Measurements from ENCODE around the gene GH2.

GH2 gene

DNA sequence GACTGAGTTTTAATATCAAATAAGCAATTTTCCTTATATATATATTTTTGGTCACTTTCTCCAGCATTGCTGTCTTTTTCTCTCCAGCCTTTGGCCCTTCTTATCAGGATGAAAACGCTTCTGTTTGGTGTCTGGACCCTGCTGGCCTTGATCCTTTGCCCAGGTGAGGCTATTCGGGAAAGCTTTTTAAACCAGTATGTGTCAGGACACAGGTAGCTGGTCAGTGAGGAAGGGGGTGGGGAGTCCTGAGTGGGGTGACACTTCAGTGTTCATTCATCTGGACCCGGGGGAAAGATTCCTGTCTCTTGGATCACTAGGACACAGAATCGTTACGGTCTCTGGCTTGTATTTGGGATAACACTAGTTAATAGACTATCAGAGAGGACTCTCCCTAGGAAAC lies 27.0 kb downstream of the GH2 start:
- Histone ChIP-seq H3K27ac (ENCODE audit: poor library complexity, severe bottlenecking) (no peak overlapping the region), H3K36me3 (ENCODE audit: low read depth) (no peaks in the 10 kb centered on the region), H3K27me3 (ENCODE audit: insufficient read depth, poor library complexity, severe bottlenecking) (no peaks in the 10 kb centered on the region), H3K9me3 (ENCODE audit: severe bottlenecking) (no peaks in the 10 kb centered on the region), H3K4me3 (ENCODE audit: severe bottlenecking) (no peak overlapping the region), H3K4me1 (ENCODE audit: insufficient read depth, poor library complexity, severe bottlenecking) (peaks cover 5% of the 10 kb centered on the region)
- no peak for ATAC-seq (ENCODE audit: low read depth)
- TF ChIP-seq, protein P1, sequence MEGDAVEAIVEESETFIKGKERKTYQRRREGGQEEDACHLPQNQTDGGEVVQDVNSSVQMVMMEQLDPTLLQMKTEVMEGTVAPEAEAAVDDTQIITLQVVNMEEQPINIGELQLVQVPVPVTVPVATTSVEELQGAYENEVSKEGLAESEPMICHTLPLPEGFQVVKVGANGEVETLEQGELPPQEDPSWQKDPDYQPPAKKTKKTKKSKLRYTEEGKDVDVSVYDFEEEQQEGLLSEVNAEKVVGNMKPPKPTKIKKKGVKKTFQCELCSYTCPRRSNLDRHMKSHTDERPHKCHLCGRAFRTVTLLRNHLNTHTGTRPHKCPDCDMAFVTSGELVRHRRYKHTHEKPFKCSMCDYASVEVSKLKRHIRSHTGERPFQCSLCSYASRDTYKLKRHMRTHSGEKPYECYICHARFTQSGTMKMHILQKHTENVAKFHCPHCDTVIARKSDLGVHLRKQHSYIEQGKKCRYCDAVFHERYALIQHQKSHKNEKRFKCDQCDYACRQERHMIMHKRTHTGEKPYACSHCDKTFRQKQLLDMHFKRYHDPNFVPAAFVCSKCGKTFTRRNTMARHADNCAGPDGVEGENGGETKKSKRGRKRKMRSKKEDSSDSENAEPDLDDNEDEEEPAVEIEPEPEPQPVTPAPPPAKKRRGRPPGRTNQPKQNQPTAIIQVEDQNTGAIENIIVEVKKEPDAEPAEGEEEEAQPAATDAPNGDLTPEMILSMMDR (IDR thresholded peaks at IDR 0.05; ENCODE audit: poor library complexity, severe bottlenecking), result no peak
- no peak for DNase-seq (ENCODE audit: low spot score)

DNA sequence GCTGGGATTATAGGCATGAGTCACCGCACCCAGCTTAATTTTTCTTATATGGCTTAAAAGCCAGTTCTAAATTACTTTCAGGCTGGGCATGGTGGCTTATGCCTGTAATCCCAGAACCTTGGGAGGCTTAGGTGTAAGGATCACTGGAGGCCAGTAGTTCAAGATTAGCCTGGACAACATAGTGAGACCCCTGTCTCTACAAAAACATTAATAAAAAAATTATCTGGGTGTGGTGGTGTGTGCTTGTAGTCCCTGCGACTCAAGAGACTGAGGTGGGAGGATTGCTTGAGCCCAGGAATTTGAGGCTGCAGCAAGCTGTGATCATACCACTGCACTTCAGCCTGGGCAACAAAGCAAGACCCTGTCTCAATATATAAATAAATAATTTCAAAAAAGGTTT lies 28.5 kb downstream of the GH2 start:
- H3K36me3 ChIP-seq (ENCODE audit: low read depth), result no peaks in the 10 kb centered on the region
- peaks cover 5% of the 10 kb centered on the region for H3K4me1 ChIP-seq (ENCODE audit: insufficient read depth, poor library complexity, severe bottlenecking)
- DNase-seq (ENCODE audit: low spot score) (no peak), ATAC-seq (ENCODE audit: low read depth) (no peak)
- H3K27me3 ChIP-seq (ENCODE audit: insufficient read depth, poor library complexity, severe bottlenecking), result no peaks in the 10 kb centered on the region
- no peak overlapping the region for H3K4me3 ChIP-seq (ENCODE audit: severe bottlenecking)
- H3K9me3 ChIP-seq (ENCODE audit: severe bottlenecking), result no peaks in the 10 kb centered on the region
- TF ChIP-seq, protein P1 (IDR thresholded peaks at IDR 0.05; ENCODE audit: poor library complexity, severe bottlenecking), result no peak
- no peak overlapping the region for H3K27ac ChIP-seq (ENCODE audit: poor library complexity, severe bottlenecking)

DNA sequence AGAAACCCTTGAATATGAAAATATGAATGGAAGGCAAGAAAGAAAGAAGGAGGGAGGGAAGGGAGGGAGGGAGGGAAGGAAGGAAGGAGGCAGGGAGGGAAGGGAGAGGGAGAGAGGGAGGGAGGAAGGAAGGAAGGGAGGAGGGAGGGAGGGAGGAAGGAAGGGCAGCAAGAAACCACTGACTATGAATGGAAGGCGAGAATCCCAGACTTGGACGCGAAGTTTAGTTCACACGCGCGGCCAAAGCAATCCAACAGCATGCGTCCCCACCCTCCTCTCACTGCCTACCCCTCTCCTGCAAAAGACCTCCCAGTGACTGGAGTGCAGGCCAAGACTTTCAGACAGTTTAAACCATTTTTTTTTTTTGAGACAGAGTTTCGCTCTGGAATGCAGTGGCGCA lies 31.3 kb downstream of the GH2 start:
- Histone ChIP-seq H3K27me3 (ENCODE audit: insufficient read depth, poor library complexity, severe bottlenecking) (no peaks in the 10 kb centered on the region), H3K36me3 (ENCODE audit: low read depth) (no peaks in the 10 kb centered on the region), H3K27ac (ENCODE audit: poor library complexity, severe bottlenecking) (no peak overlapping the region), H3K4me1 (ENCODE audit: insufficient read depth, poor library complexity, severe bottlenecking) (peaks cover 5% of the 10 kb centered on the region), H3K4me3 (ENCODE audit: severe bottlenecking) (no peak overlapping the region), H3K9me3 (ENCODE audit: severe bottlenecking) (no peaks in the 10 kb centered on the region)
- no peak for DNase-seq (ENCODE audit: low spot score)
- TF ChIP-seq, protein P1 (IDR thresholded peaks at IDR 0.05; ENCODE audit: poor library complexity, severe bottlenecking), result no peak
- no peak for ATAC-seq (ENCODE audit: low read depth)

DNA sequence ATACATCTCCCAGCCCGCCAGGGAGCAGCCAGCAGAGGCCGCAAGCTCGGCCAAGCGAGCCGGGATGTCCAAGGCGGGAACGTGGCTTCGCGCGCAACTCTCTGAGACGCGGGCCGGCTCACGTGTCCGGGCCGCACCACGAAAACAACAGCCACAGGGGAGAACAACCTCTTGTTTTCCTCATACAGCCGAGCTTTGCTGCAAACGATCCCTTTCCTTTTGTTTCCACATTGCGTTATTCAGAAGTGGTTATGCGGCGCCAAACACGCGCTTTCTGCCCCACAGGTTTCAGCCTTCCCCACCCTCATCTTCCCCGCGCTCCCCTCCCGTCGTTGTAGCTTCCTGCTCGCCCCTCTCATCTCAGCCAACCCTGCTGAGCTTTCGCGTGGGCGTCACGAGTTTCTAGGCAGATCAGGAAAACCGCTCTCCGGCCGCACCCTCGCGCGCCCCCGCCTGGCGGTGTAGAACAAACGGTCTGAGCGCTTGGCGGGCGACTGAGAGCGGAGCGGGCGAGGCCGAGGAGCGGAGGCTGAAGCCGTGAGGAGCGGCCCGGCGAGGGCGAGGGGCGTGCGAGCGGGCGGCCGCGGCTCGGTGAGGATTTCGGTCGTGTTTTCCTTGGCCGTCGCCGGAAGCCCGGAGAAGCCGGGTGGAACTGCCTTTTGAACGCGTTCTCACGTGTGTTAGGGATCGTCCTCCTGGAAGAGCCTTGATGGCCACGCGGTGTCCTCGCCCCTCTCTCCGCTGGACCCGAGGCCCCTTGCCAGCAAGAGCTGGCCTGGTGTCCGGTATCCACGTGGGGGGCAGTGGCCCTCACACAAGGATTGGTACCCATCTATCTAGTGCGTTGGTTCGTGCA lies 32.7 kb downstream of the GH2 start:
- Histone ChIP-seq H3K27ac (ENCODE audit: poor library complexity, severe bottlenecking) (no peak overlapping the region), H3K9me3 (ENCODE audit: severe bottlenecking) (no peaks in the 10 kb centered on the region), H3K4me1 (ENCODE audit: insufficient read depth, poor library complexity, severe bottlenecking) (peaks cover 5% of the 10 kb centered on the region), H3K4me3 (ENCODE audit: severe bottlenecking) (peak overlapping the region; percentile 1), H3K27me3 (ENCODE audit: insufficient read depth, poor library complexity, severe bottlenecking) (no peaks in the 10 kb centered on the region), H3K36me3 (ENCODE audit: low read depth) (no peaks in the 10 kb centered on the region)
- TF ChIP-seq, protein P1 (IDR thresholded peaks at IDR 0.05; ENCODE audit: poor library complexity, severe bottlenecking), result peak; percentile 90
- DNase-seq (ENCODE audit: low spot score), result peak; percentile 90
- ATAC-seq (ENCODE audit: low read depth), result peak; percentile 91

Data from RWPE2 (cell line).